Non-pigmented ciliary epithelial cell (primary cell): ENCODE measurements around the gene TIAM1.

Experiments used
- DNase-seq: peaks from one replicate; pipeline ENCODE4 v3.0.0-alpha.2; 2010; ENCODE audit warnings: low read depth

The TIAM1 gene

GRCh38 chr21:31173881-31174555 is 170.0 kb downstream of the TIAM1 start:
- no peak for DNase-seq

DNA sequence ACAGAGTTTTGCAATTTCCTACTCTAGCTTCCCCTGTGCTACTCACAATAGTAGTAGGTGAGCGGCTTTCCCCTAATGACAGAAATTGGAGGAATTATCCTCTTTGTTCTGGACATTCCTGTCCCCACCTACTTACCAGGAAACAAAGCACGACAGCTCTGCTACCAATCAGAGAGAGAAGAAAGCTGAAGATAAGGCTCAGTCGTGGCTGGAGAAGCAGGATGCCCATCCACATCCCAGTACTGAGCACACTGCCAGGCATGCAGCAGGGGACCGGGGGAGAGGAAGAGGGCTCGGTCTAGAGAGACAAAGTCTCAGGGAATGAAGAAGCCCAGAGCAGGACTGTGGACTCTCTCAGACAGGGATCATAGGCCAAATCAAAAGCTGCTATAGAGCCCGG is 171.7 kb downstream of the TIAM1 start:
- no peak for DNase-seq

DNA sequence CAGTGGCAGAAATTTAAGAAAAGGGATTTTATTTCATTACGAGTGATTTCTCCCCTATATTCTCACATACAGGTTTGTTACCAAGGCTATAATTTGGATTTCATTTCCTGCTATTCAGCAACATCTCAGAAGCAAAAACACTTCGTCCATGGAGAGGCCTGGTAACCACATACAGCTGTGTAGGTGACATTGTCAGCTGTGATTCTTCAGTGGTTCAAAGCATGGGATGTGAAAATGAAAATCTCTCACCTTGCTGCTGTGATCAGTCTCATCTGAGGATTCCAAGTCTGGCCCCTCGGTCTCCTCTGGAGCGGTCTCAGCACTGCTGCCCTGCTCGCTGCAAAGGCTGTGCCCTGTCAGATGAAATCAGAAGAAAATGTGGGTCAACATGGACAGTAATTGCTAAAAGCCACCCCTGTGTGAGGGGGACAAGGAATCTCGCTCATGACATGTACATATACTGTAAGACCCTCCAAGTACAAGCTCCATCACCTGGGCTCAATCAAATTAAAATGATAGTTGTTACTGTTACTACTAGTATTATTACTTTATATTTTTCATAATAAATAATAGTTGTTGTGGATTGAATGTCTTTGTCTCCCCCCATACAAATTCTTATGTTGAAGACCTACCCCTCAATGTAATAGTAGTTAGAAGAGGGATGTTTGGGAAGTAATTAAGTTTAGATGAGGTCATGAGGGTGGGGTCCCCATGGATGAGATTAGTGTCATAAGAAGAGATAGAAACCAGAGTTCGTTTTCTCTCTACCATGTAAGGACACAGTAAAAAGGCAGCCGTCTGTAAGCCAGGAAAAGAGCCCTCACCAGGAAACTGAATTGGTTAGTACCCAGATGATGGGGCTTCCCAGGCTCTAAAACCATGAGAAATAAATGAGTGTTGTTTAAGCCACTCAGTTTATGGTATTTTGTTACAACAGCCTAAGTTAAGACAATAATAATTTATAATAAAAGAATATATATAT is 179.1 kb downstream of the TIAM1 start:
- no peak for DNase-seq

- DNase-seq, result no peak
These were observed 181.2 kb downstream of the TIAM1 start for GRCh38 chr21:31162827-31163226.

DNA sequence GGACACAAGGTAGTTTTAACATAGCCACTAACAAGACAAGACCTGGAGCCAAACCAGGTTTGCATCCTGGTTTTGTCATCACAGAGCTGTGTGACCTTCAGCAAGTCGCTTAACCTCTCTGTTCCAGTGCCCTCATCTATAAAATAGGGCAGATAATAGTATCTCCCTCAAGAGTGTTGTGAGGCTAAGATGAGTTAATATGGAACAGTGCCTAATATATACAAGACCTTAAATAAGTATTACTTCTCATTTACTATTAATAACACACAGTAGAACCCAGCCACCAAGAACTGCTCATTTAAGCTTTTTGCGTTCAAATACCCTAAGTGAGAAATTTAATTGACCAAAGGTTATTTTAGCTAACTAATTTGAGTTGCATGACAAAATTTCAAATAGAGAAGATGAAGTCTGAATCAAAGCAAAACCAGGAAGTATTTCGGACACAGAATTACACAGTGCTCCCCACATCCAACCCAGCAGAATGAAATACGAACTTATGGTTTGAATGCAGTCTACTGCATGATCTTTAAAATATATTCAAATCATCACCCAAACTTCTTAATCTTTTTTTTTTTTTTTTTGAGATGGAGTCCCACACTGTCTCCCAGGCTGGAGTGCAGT is 181.9 kb downstream of the TIAM1 start:
- DNase-seq, result no peak

GRCh38 chr21:31161157-31161556 is 182.9 kb downstream of the TIAM1 start:
- no peak for DNase-seq

DNA sequence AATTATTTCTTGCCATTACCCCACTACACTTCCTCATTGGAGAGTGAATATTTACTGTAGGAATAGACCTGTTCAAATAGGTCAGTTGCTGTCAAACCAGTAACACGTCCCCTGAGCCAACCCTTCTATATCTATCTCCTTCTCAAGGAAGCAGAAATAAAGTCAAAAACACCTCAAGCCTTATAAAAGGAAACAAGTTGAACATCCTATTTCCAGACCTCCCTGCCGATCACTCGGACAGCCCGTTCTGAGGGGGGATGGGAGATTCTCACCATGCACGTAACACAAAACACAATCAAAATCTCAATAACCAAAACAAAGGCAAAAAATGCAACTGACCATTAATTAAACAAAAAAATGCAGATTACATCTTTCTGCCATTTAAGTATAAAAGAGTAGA is 184.3 kb downstream of the TIAM1 start:
- DNase-seq, result no peak

- no peak for DNase-seq
These were observed 185.1 kb downstream of the TIAM1 start for GRCh38 chr21:31158789-31159581.

GRCh38 chr21:31157756-31158155 is 186.3 kb downstream of the TIAM1 start:
- DNase-seq, result no peak

GRCh38 chr21:31156662-31157061 is 187.4 kb downstream of the TIAM1 start:
- no peak for DNase-seq

- no peak for DNase-seq
These were observed 187.9 kb downstream of the TIAM1 start for GRCh38 chr21:31156169-31156568.

GRCh38 chr21:31151156-31152045 is 192.7 kb downstream of the TIAM1 start:
- DNase-seq, result no peak

- DNase-seq, result no peak
These were observed 198.8 kb downstream of the TIAM1 start for GRCh38 chr21:31145274-31145673.

DNA sequence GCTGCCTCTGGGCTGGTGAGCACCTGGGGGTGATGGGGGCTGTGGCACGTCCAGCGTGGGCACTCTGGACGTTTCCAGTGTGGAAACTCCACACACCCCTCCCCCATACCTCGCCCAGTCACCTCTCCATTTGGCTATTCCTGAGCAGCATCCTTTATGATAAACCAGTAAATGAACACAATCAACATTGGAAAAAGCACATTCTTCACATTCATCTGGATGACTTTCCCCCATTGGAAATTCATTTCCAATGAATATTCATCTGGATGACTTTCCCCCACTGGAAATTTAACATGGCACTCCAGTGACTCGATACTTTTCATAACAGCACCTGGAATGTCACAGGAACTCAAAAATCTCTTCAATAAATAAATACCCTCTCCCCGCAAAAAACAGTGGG is 201.0 kb downstream of the TIAM1 start:
- DNase-seq, result no peak

- no peak for DNase-seq
These were observed 201.5 kb downstream of the TIAM1 start for GRCh38 chr21:31142600-31142999.

DNA sequence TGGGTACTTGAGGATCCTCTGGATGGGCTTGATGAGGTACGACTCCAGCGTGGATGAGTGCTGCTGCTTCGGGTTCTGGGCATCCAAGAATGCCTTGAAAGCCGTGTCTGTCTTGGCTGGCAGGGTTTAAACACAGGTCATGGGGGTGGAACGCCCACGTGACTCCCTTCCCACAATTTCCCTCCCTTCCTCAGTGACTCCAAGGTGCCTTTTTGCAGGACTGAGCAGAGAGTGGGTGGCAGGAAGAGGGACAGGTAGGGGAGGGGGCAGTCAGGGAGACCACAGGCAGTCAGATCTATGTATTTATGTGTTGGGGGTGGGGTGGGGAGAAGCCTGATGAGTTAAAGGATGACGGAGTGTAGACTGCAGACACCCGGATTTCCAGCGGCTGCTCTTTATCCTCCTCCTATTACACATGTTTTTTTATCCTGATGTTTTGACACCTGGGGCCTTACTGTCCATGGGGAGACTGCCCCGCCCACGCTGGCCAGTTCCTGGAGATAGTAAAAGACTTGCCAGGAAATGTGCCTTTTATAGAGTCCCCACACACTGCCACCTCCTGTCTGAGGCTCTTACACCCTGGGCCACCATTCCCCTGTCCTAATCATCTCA is 202.6 kb downstream of the TIAM1 start:
- no peak for DNase-seq

GRCh38 chr21:31140676-31141075 is 203.4 kb downstream of the TIAM1 start:
- DNase-seq, result no peak

- no peak for DNase-seq
These were observed 204.0 kb downstream of the TIAM1 start for GRCh38 chr21:31140025-31140424.

DNA sequence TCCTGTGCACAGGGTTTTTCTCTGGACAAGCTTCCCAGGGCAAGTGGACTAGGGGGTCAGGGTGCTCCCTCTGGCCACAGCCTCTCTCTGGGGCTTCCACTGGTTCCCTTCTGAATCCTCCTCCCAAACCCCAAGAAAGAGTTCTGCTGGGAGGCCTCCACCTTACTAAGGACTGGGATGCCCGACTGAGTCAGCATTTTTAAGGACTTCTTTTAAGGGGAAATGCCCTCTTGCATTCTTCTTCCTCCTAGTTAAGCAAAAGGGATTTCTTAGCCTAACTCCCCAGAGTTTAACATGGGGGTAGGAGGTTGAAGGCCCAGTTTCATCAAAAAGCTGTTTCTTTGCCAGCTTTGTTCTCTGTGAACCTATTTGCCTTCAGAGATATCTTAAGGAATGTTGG is 206.1 kb downstream of the TIAM1 start:
- DNase-seq, result no peak

DNA sequence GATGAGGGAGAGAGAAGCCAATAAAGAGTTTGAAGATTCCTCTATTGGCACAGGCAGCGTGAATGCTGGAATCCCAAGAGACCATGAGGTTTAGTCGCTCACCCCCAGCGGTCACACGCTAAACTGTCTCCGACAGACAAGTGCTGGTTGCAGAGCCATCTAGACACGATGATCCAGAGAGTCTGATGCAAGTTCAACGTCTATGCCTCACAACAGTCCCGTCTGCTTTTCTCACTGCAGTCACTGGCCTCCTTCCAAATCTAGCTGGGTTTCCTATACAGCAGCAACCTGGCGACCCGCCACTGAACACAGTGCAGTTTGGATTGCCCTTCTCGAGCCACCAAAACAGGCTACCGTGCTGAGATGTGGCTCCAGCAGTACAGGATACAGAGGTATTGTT is 207.2 kb downstream of the TIAM1 start:
- no peak for DNase-seq
